Gastroesophageal sphincter (tissue), 4 donors: ENCODE measurements around the gene R3HDM2. TPM values are rescaled to one million over a fixed set of nuclear protein-coding genes. Genes with fewer than 3 reads are reported as not detected.

ENCODE experiments used
- ATAC-seq: fragments of 150-250 bp; one replicate; pipeline ENCODE4 v1.9.1; 2016; ENCODE audit warnings: mild to moderate bottlenecking, moderate library complexity
- H3K27ac ChIP-seq, 4 donors: fragments of 200-600 bp; sonication (generic) in 3 of 4; 1 replicate in 3 of 4; 2 replicates in 1 of 4; pipeline ENCODE4 v1.5.1; 2016 to 2019
- H3K27me3 ChIP-seq: fragments of 200-600 bp; sonication (generic); one replicate; pipeline ENCODE4 v1.5.1; 2019
- H3K36me3 ChIP-seq, 2 donors: fragments of 200-600 bp; sonication (generic); one replicate each; pipeline ENCODE4 v1.5.1; 2019; ENCODE audit warnings: control low read depth in 1 of 2
- H3K4me1 ChIP-seq, 3 donors: fragments of 200-600 bp; sonication (generic); 1 replicate in 2 of 3; 2 replicates in 1 of 3; pipeline ENCODE4 v1.5.1; 2016 to 2019; ENCODE audit warnings: control low read depth in 2 of 3
- H3K4me3 ChIP-seq, 2 donors: fragments of 200-600 bp; sonication (generic); one replicate each; pipeline ENCODE4 v1.5.1; 2019; ENCODE audit warnings: mild to moderate bottlenecking in 1 of 2, moderate library complexity in 1 of 2
- H3K9me3 ChIP-seq, 3 donors: fragments of 200-600 bp; sonication (generic); one replicate each; pipeline ENCODE4 v1.5.1; 2017 to 2019; ENCODE audit warnings: control low read depth in 2 of 3
- CTCF ChIP-seq, 4 experiments: fragments of 200-600 bp in 2 of 4; fragments of 450-650 bp in 2 of 4; sonication (generic) in 1 of 4; IDR thresholded peaks; one replicate each; pipeline ENCODE4 v1.5.1; 2017 to 2019; ENCODE audit warnings: antibody characterized with exemption in 4 of 4, mild to moderate bottlenecking in 2 of 4, moderate library complexity in 2 of 4
- EP300 ChIP-seq: sonication (generic); formaldehyde crosslinking; IDR thresholded peaks from one replicate; pipeline ENCODE4 v1.6.1; 2017; ENCODE audit warnings: antibody characterized with exemption, mild to moderate bottlenecking
- POLR2A ChIP-seq, 2 donors: fragments of 450-650 bp; IDR thresholded peaks; one replicate each; pipeline ENCODE4 v1.6.1; 2017; ENCODE audit warnings: antibody characterized with exemption in 2 of 2, mild to moderate bottlenecking in 2 of 2, moderate library complexity in 1 of 2
- POLR2AphosphoS5 ChIP-seq: sonication (generic); formaldehyde crosslinking; IDR thresholded peaks from one replicate; pipeline ENCODE4 v1.6.1; 2017; ENCODE audit warnings: antibody characterized with exemption
- WGBS, 2 donors: methylation state at CpG; one replicate each; pipeline ENCODE4 v1.1.5; 2018; ENCODE audit warnings: low coverage in 1 of 2; 5-methylcytosine and 5-hydroxymethylcytosine counted together
- total RNA-seq, 4 donors: library from RNA; depleted of rRNA; stranded (reverse); fragments of >200 nt; gene quantifications; one replicate each; pipeline ENCODE4 v1.1.0, GENCODE V29; 2016

R3HDM2 gene
- total RNA-seq, 4 donors from 2014 or later: 38.0 to 60.1 (median 45.9) TPM

- TF ChIP-seq POLR2AphosphoS5: no peak
- TF ChIP-seq POLR2A (IDR thresholded peaks at IDR 0.05): no peak
- TF ChIP-seq CTCF (IDR thresholded peaks at IDR 0.05): no peak
- TF ChIP-seq EP300: no peak
- Histone ChIP-seq H3K27me3 (peaks cover 43% of the 10 kb centered on the region), H3K36me3 (peaks cover 0 to 49% of the 10 kb centered on the region in 2 donors), H3K4me3 (no peak overlapping the region), H3K4me1 (peaks cover 0 to 53% (median 9%) of the 10 kb centered on the region in 3 donors), H3K27ac (no peak overlapping the region), H3K9me3 (no peaks in the 10 kb centered on the region)
- no CpG with 5 or more reads among the region's 19 CpGs for WGBS, 2 donors
- ATAC-seq: no peak
Observed at GRCh38 chr12:57232156-57232756, 198.6 kb downstream of the R3HDM2 start.

DNA sequence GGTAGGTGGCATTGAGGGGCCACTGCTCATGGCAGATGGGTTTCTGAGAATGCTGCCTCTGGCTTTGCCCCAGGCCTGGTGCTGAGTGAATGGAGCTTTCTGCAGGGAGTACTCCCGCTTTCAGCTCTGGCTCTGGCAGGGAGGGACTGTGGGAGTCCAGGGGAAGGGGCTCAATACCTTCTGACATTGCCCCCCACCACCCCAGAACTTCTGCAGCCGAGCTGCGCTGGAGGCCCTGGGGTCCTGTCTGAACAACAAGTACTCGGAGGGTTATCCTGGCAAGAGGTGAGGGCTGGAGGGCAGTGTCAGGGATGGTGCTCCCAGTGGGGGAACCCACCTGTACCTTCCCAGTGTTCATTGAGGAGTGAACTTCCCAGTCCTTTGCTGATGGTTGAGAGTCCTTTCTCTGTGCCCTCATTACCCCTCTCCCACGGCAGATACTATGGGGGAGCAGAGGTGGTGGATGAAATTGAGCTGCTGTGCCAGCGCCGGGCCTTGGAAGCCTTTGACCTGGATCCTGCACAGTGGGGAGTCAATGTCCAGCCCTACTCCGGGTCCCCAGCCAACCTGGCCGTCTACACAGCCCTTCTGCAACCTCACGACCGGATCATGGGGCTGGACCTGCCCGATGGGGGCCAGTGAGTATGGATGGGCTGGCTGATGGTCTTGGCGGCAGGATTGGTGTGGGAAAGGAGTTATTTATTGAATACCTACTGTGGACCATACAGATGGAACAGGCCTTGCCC is 199.4 kb downstream of the R3HDM2 start:
- no peak for ATAC-seq
- Histone ChIP-seq H3K9me3 (no peaks in the 10 kb centered on the region), H3K27me3 (peaks cover 43% of the 10 kb centered on the region), H3K36me3 (peaks cover 0 to 49% of the 10 kb centered on the region in 2 donors), H3K4me1 (peaks cover 0 to 53% (median 14%) of the 10 kb centered on the region in 3 donors), H3K27ac (no peak overlapping the region), H3K4me3 (no peak overlapping the region)
- TF ChIP-seq EP300: no peak
- WGBS, 2 donors: 80 to 100% methylated on average over 1 to 3 of the region's 13 CpGs

DNA sequence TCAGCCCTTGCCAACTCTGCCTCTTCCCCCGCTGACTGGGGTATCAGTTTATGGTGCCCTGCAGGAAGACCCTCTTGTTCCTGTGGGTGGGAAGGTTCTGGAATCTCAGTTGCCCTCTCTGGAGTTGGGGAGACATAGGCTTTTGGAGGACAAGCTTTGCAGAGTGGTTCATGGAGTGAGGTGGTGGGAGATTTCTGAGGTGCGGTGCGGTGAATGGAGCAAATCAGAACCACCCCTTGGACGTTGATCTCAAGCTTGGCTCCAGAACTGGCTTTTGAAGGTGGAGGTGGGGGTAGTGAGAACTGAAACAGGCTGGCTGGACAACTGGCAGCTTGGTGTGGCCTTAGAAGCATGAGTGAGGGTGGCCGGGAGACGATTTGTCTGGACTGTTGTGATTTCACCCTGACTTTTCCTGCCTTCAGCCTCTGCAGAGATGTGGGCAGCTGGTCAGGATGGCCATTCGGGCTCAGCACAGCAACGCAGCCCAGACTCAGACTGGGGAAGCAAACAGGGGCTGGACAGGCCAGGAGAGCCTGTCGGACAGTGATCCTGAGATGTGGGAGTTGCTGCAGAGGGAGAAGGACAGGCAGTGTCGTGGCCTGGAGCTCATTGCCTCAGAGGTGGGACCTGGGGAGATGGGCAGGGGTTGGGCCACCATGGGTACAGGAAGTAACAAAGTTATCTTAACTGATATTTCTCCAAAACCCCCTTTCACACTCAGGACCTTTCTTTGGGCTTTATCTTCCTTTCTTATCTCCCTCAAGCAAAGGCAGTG is 200.3 kb downstream of the R3HDM2 start:
- no peak for TF ChIP-seq EP300
- TF ChIP-seq POLR2A (IDR thresholded peaks at IDR 0.05): no peak
- no peak for TF ChIP-seq CTCF (IDR thresholded peaks at IDR 0.05)
- TF ChIP-seq POLR2AphosphoS5: no peak
- Histone ChIP-seq H3K27me3 (peaks cover 43% of the 10 kb centered on the region), H3K9me3 (no peaks in the 10 kb centered on the region), H3K4me1 (peaks cover 0 to 53% (median 14%) of the 10 kb centered on the region in 3 donors), H3K4me3 (peak overlapping the region; percentile 61 to 70), H3K36me3 (peaks cover 0 to 47% of the 10 kb centered on the region in 2 donors), H3K27ac (peak overlapping the region in 2 of 4 donors; percentile 74 to 77)
- 59% methylated on average over 3 of the region's 10 CpGs; no CpG with 5 or more reads in 1 of the 2 donors for WGBS, 2 donors
- ATAC-seq: no peak

DNA sequence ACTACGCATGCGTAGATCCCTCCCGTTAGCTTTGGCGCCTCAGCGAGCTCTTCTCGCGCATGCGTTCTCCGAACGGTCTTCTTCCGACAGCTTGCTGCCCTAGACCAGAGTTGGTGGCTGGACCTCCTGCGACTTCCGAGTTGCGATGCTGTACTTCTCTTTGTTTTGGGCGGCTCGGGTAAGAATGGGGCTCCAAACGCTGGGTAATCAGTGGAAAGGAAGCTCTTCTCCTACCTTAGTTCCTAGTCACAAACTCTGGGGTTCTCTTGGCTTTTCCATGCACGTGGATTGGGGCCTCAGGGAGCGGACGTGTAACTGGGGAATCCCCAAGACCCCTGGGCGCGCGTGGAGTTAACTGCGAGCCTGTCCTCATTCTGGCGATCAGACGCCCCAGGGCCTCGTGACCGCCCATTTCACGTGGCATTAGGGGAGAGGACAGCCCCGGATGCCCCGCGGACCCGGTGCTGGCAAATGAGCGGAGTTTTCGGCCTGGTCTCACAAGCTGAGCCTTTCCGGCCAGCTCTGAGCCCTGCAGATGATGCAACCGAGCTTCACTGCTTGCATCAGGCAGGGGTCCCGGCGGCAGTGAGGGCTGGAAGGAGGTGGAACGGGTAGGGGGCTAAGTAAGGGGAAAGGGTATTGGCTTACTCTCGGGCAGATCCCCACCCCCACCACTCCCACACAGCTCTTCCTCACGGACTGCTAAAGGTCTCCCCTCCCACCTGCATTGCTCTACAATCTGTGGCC is 201.0 kb downstream of the R3HDM2 start, which contains the start of gene SHMT2:
Gene SHMT2, plus strand, starts transcription at position 78 of the 747 bp plus-strand sequence. Its CDS starts 68 bp downstream, at position 146.
- H3K27ac ChIP-seq: peak within 1 kb of the TSS in 3 of 4 donors; percentile 53 to 77 (median 74)
- WGBS, 2 donors: 1% methylated on average over 19 of the region's 42 CpGs; no CpG with 5 or more reads in 1 of the 2 donors

More for the DNA sequence above, 201.0 kb downstream of the R3HDM2 start, which contains the start of gene SHMT2:
- TF ChIP-seq CTCF (IDR thresholded peaks at IDR 0.05) (peak in 1 of 4 experiments; percentile 42), POLR2AphosphoS5 (peak; percentile 14), EP300 (no peak), POLR2A (IDR thresholded peaks at IDR 0.05) (peak in 1 of 2 donors; percentile 24)
- Histone ChIP-seq H3K9me3 (no peaks in the 10 kb centered on the region), H3K27me3 (peaks cover 43% of the 10 kb centered on the region), H3K4me3 (peak within 1 kb of the TSS; percentile 61 to 70), H3K4me1 (peaks cover 0 to 53% (median 14%) of the 10 kb centered on the region in 3 donors), H3K36me3 (peaks cover 0 to 39% of the 10 kb centered on the region in 2 donors)
- ATAC-seq: peak; percentile 84
